Measurements from ENCODE around the gene CACNA1E. TPM values are rescaled to one million over a fixed set of nuclear protein-coding genes. Genes with fewer than 3 reads are reported as not detected.
"Not testable (repeated sequence)": the region's sequence is repeated elsewhere in the genome, so short reads cannot be mapped to it uniquely, and the experiment has no call there.

The CACNA1E gene
- total RNA-seq, 1 donor from 2014 or later: not detected

GRCh38 chr1:181807251-181807650 lies 323.9 kb downstream of the CACNA1E start:
- no peak for DNase-seq (ENCODE audit: low read depth, low spot score)

GRCh38 chr1:181809991-181810545 lies 326.8 kb downstream of the CACNA1E start:
- DNase-seq (ENCODE audit: low read depth, low spot score): no peak

- DNase-seq (ENCODE audit: low read depth, low spot score): no peak
These were observed 328.9 kb downstream of the CACNA1E start for GRCh38 chr1:181812208-181812607.

- DNase-seq (ENCODE audit: low read depth, low spot score): no peak
These were observed 329.9 kb downstream of the CACNA1E start for GRCh38 chr1:181813266-181813665.

- DNase-seq (ENCODE audit: low read depth, low spot score): no peak
These were observed 333.3 kb downstream of the CACNA1E start for GRCh38 chr1:181816608-181817007.

- no peak for DNase-seq (ENCODE audit: low read depth, low spot score)
These were observed 333.8 kb downstream of the CACNA1E start for GRCh38 chr1:181817091-181817490.

GRCh38 chr1:181818459-181818858 lies 335.1 kb downstream of the CACNA1E start:
- DNase-seq (ENCODE audit: low read depth, low spot score): no peak

GRCh38 chr1:181818943-181819342 lies 335.6 kb downstream of the CACNA1E start:
- DNase-seq (ENCODE audit: low read depth, low spot score): no peak

GRCh38 chr1:181821701-181822100 lies 338.4 kb downstream of the CACNA1E start:
- no peak for DNase-seq (ENCODE audit: low read depth, low spot score)

- not testable (repeated sequence) for DNase-seq (ENCODE audit: low read depth, low spot score)
These were observed 349.0 kb downstream of the CACNA1E start for GRCh38 chr1:181832173-181832880.

- DNase-seq (ENCODE audit: low read depth, low spot score): no peak
These were observed 362.8 kb downstream of the CACNA1E start for GRCh38 chr1:181846001-181846645.

GRCh38 chr1:181846681-181847080 lies 363.4 kb downstream of the CACNA1E start:
- no peak for DNase-seq (ENCODE audit: low read depth, low spot score)

GRCh38 chr1:181849071-181849470 lies 365.8 kb downstream of the CACNA1E start:
- no peak for DNase-seq (ENCODE audit: low read depth, low spot score)

GRCh38 chr1:181854212-181854611 lies 370.9 kb downstream of the CACNA1E start:
- DNase-seq (ENCODE audit: low read depth, low spot score): not testable (repeated sequence)

GRCh38 chr1:181855380-181855779 lies 372.1 kb downstream of the CACNA1E start:
- no peak for DNase-seq (ENCODE audit: low read depth, low spot score)

Measured in pulmonary artery endothelial cell (primary cell).